ENCODE data around the gene OR11L1. TPM values are rescaled to one million over a fixed set of nuclear protein-coding genes. Genes with fewer than 3 reads are reported as not detected.

The OR11L1 gene
- total RNA-seq, 4 donors from 2014 or later, result not detected

- no peak for TF ChIP-seq CTCF (IDR thresholded peaks at IDR 0.05; ENCODE audit: low read depth)
These were observed 15.6 kb upstream of the OR11L1 start, which contains the start of gene TRIM58 for GRCh38 chr1:247857069-247857984. Gene TRIM58 (plus strand): TSS chr1:247857187. CDS start chr1:247857247, 60 bp downstream.

- no peak for TF ChIP-seq CTCF (IDR thresholded peaks at IDR 0.05; ENCODE audit: low read depth)
These were observed 14.2 kb upstream of the OR11L1 start for GRCh38 chr1:247855911-247856310.

- no peak for TF ChIP-seq CTCF (IDR thresholded peaks at IDR 0.05; ENCODE audit: low read depth)
These were observed 13.3 kb upstream of the OR11L1 start for GRCh38 chr1:247854899-247855545.

GRCh38 chr1:247849616-247850015 is 7.9 kb upstream of the OR11L1 start:
- TF ChIP-seq CTCF (IDR thresholded peaks at IDR 0.05; ENCODE audit: low read depth), result no peak

GRCh38 chr1:247848346-247848745 is 6.7 kb upstream of the OR11L1 start:
- TF ChIP-seq CTCF (IDR thresholded peaks at IDR 0.05; ENCODE audit: low read depth), result no peak

GRCh38 chr1:247845693-247846017 is 4.0 kb upstream of the OR11L1 start:
- no peak for TF ChIP-seq CTCF (IDR thresholded peaks at IDR 0.05; ENCODE audit: low read depth)

GRCh38 chr1:247845011-247845692 is 3.5 kb upstream of the OR11L1 start:
- no peak for TF ChIP-seq CTCF (IDR thresholded peaks at IDR 0.05; ENCODE audit: low read depth)
